Body of pancreas (tissue), 4 donors: ENCODE results near the gene IFT81. TPM values are rescaled to one million over a fixed set of nuclear protein-coding genes. Genes with fewer than 3 reads are reported as not detected.

Experiments used
- ATAC-seq: fragments of 150-250 bp; one replicate; pipeline ENCODE4 v1.9.1; 2016
- DNase-seq, 4 donors: peaks; one replicate each; pipeline ENCODE4 v3.0.0-alpha.2; 2019
- H3K27ac ChIP-seq, 4 donors: fragments of 200-600 bp; sonication (generic); 1 replicate in 3 of 4; 2 replicates in 1 of 4; pipeline versions ENCODE4 v1.5.1 to v1.6.1; 2016 to 2019; ENCODE audit warnings: mild to moderate bottlenecking in 1 of 4, mixed read lengths in 1 of 4, moderate library complexity in 1 of 4
- H3K27me3 ChIP-seq, 2 donors: fragments of 200-600 bp; sonication (generic); one replicate each; pipeline ENCODE4 v1.6.0; 2016; ENCODE audit warnings: mild to moderate bottlenecking in 1 of 2
- H3K36me3 ChIP-seq, 2 donors: fragments of 200-600 bp; sonication (generic); replicated peaks in 1 of 2; 2 replicates each; pipeline ENCODE4 v1.5.1; 2016; ENCODE audit warnings: low read depth in 2 of 2; ENCODE audit not compliant: insufficient read depth in 1 of 2
- H3K4me1 ChIP-seq: fragments of 200-600 bp; sonication (generic); one replicate; pipeline ENCODE4 v1.6.0; 2016
- H3K4me3 ChIP-seq, 2 donors: fragments of 200-600 bp; sonication (generic); 1 replicate in 1 of 2; 2 replicates in 1 of 2; pipeline ENCODE4 v1.5.1; 2016 to 2019
- H3K9me3 ChIP-seq, 3 donors: fragments of 200-600 bp; sonication (generic); 1 replicate in 2 of 3; 2 replicates in 1 of 3; pipeline ENCODE4 v1.5.1; 2016
- POLR2A ChIP-seq, 3 donors: fragments of 450-650 bp; IDR thresholded peaks; one replicate each; pipeline ENCODE4 v1.6.1; 2016; ENCODE audit warnings: antibody characterized with exemption in 3 of 3, mild to moderate bottlenecking in 2 of 3
- WGBS, 2 donors: methylation state at CpG; one replicate each; pipeline ENCODE4 v1.1.5; 2017; 5-methylcytosine and 5-hydroxymethylcytosine counted together
- intact Hi-C: fragments of 100-400 bp; cut with DNase I; formaldehyde crosslinking; loops from one replicate; pipeline ENCODE4 v1.15.1; 2023
- total RNA-seq, 2 donors: library from RNA; depleted of rRNA; stranded (reverse); fragments of >200 nt; gene quantifications; one replicate each; pipeline ENCODE4 v1.1.0, GENCODE V29; 2016
- TF ChIP-seq, protein P1 (sequence below), 7 experiments: fragments of 450-650 bp in 4 of 7; fragments of 200-600 bp in 3 of 7; sonication (generic) in 3 of 7; IDR thresholded peaks; one replicate each; pipeline ENCODE4 v1.5.1; 2016 to 2019; ENCODE audit warnings: antibody characterized with exemption in 7 of 7

The IFT81 gene
- total RNA-seq, 2 donors from 2014 or later: 5.2 to 6.3 TPM

DNA sequence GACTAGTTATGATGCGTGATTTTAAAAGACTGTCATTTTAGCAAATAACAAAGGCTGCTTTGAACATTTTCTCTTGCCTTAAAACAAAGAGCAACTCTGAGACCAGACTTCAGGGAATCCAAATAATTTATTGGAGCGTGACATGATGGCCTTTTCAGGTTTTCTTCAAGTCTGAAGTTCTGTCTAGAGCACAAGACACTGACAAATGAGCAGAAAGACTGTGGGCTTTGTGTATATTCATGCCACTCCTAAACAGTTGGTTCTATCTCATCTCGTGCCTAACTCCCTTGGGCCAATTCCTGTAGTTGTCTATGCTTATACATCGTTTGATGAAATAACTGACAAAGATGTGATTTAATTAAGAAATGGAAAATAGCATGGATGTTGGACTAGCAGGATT, 47.5 kb downstream of the IFT81 start:
- Histone ChIP-seq H3K4me3 (no peak overlapping the region), H3K27ac (no peak overlapping the region)
- WGBS, 2 donors: 90 to 94% methylated on average over 4 of the region's 4 CpGs

DNA sequence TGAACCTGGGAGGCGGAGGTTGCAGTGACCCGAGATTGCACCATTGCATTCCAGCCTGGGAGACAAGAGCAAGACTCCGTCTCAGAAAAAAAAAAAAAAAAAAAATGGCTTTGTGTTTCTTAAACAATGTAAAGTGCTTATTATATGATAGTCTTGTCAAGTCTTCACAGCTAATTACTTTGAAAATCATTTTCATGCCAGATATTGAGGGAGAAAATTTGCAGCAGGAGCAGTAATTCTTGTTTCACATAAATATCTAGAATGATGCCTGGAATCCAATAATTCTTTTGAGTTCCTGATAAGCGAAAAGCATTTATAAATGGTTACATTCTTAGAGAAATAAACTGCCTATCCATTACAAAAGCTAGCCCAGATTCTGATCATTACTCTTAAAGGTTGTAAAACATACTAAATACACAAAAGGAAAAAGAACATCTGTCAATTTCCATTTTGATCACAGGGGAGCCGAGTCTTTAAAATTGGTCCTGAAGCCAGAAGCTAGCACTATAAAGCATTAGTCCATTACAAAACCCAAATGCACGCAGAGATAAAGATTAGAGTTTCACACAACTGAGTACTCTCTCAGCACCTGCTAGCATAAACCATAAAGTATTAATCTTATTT, 50.3 kb downstream of the IFT81 start:
- H3K4me1 ChIP-seq: peaks cover 4% of the 10 kb centered on the region
- DNase-seq (no peak), ATAC-seq (no peak)
- no peak overlapping the region for H3K4me3 ChIP-seq
- H3K36me3 ChIP-seq: no peaks in the 10 kb centered on the region
- intact Hi-C loops: no loop called here
- H3K27ac ChIP-seq: no peak overlapping the region
- 56 to 67% methylated on average over 6 of the region's 6 CpGs for WGBS, 2 donors
- TF ChIP-seq, protein P1, sequence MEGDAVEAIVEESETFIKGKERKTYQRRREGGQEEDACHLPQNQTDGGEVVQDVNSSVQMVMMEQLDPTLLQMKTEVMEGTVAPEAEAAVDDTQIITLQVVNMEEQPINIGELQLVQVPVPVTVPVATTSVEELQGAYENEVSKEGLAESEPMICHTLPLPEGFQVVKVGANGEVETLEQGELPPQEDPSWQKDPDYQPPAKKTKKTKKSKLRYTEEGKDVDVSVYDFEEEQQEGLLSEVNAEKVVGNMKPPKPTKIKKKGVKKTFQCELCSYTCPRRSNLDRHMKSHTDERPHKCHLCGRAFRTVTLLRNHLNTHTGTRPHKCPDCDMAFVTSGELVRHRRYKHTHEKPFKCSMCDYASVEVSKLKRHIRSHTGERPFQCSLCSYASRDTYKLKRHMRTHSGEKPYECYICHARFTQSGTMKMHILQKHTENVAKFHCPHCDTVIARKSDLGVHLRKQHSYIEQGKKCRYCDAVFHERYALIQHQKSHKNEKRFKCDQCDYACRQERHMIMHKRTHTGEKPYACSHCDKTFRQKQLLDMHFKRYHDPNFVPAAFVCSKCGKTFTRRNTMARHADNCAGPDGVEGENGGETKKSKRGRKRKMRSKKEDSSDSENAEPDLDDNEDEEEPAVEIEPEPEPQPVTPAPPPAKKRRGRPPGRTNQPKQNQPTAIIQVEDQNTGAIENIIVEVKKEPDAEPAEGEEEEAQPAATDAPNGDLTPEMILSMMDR (IDR thresholded peaks at IDR 0.05): no peak
- no peak for TF ChIP-seq POLR2A (IDR thresholded peaks at IDR 0.05)
- no peaks in the 10 kb centered on the region for H3K9me3 ChIP-seq
- H3K27me3 ChIP-seq: no peaks in the 10 kb centered on the region

More for the DNA sequence above, 47.5 kb downstream of the IFT81 start:
- Histone ChIP-seq H3K4me1 (peaks cover 4% of the 10 kb centered on the region), H3K9me3 (no peaks in the 10 kb centered on the region), H3K27me3 (no peaks in the 10 kb centered on the region), H3K36me3 (no peaks in the 10 kb centered on the region)
- DNase-seq (no peak), ATAC-seq (no peak)
- intact Hi-C loops: no loop called here
- TF ChIP-seq POLR2A (IDR thresholded peaks at IDR 0.05): no peak
- TF ChIP-seq, protein P1 (IDR thresholded peaks at IDR 0.05): no peak

DNA sequence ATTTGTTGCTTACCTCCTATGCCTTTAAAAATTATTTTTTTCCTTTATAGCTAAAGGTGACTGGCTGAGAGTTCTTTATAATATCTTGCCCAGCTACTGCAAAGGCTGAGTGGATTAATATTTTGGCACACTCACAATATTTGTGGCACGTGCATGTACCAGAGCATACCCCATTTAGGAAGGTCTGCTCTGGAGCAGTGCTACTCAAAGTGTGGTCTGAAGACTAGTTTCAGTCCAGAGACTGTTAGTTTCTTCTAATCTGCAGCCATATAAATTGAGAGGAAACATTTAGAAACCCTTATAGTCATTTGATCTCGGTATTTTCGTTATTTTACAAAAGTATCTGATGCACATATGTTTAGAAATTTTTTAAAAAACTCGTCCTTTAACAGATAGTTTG, 51.0 kb downstream of the IFT81 start:
- WGBS, 2 donors: 77 to 81% methylated on average over 4 of the region's 4 CpGs
- DNase-seq (no peak), ATAC-seq (no peak)
- intact Hi-C loops: no loop called here
- peaks cover 4% of the 10 kb centered on the region for H3K4me1 ChIP-seq
- H3K9me3 ChIP-seq: no peaks in the 10 kb centered on the region
- H3K27me3 ChIP-seq: no peaks in the 10 kb centered on the region
- H3K36me3 ChIP-seq: no peaks in the 10 kb centered on the region
- TF ChIP-seq, protein P1 (IDR thresholded peaks at IDR 0.05): no peak
- no peak for TF ChIP-seq POLR2A (IDR thresholded peaks at IDR 0.05)
- no peak overlapping the region for H3K4me3 ChIP-seq
- no peak overlapping the region for H3K27ac ChIP-seq

DNA sequence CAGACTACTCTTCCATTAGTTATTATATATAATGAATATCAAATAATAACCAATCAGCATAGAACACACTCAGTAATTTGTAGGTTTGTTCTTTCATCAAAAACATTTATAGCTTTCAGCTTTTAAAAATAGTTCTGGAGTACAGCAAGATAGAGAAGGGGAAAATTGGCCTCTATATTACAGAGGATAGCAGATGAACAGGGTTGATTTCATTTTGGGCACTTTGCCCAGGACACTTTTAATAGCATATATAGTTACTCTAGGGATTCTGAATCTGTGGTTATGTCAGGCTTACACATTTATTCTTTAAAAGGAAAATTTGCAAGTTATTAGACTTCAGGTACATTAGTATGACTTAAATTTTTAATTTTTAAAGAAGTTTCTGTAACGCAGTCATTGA, 52.6 kb downstream of the IFT81 start:
- Histone ChIP-seq H3K27me3 (no peaks in the 10 kb centered on the region), H3K27ac (no peak overlapping the region), H3K4me1 (peaks cover 4% of the 10 kb centered on the region), H3K4me3 (no peak overlapping the region), H3K9me3 (no peaks in the 10 kb centered on the region), H3K36me3 (no peaks in the 10 kb centered on the region)
- no peak for DNase-seq
- intact Hi-C loops: no loop called here
- ATAC-seq: no peak
- TF ChIP-seq, protein P1 (IDR thresholded peaks at IDR 0.05): no peak
- TF ChIP-seq POLR2A (IDR thresholded peaks at IDR 0.05): no peak
- 89 to 92% methylated on average over 1 of the region's 1 CpG for WGBS, 2 donors

DNA sequence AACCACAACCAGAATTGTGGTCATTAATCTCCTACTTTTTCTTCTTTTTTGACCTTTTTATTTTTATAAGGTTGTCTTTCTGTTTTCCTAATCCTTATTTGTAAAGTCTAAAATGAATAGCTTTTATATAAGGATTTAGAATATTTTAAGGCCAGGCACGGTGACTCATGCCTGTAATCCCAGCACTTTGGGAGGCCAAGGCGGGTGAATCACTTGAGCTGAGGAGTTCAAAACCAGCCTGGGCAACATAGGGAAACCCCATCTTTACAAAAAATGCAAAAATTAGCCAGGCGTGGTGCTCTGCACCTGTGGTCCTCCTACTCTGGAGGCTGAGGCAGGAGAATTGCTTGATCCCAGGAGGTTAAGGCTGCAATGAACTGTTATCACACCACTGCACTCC, 55.1 kb downstream of the IFT81 start:
- no peak for TF ChIP-seq POLR2A (IDR thresholded peaks at IDR 0.05)
- TF ChIP-seq, protein P1 (IDR thresholded peaks at IDR 0.05): no peak
- Histone ChIP-seq H3K4me3 (no peak overlapping the region), H3K9me3 (no peaks in the 10 kb centered on the region), H3K27me3 (no peaks in the 10 kb centered on the region), H3K36me3 (no peaks in the 10 kb centered on the region), H3K4me1 (peaks cover 4% of the 10 kb centered on the region), H3K27ac (no peak overlapping the region)
- WGBS, 2 donors: 94 to 98% methylated on average over 3 of the region's 3 CpGs
- ATAC-seq: no peak
- DNase-seq: no peak
- intact Hi-C loops: no loop called here
